Endothelial cell of umbilical vein (primary cell): Measurements from ENCODE around the gene NUP214. TPM values are rescaled to one million over a fixed set of nuclear protein-coding genes. Genes with fewer than 3 reads are reported as not detected.

Experiments used
- BruUV-seq: library from RNA; stranded (reverse); fragments of 400-500 nt; replicated peaks from 2 replicates; lab custom pipeline; 2021; lab: Mats Ljungman, UMichigan
- CTCF ChIA-PET: fragments of 300-600, 350-600 bp; sonication (Branson Sonifier 250); formaldehyde crosslinking; loops from one replicate; lab custom pipeline; 2021; ENCODE audit warnings: antibody characterized with exemption, inconsistent platforms; lab: Charles Lee
- POLR2A ChIA-PET: fragments of 300-600, 350-600 bp; sonication (Branson Sonifier 250); formaldehyde crosslinking; loops from one replicate; lab custom pipeline; 2021; ENCODE audit warnings: antibody characterized with exemption, inconsistent platforms; lab: Charles Lee
- DNase-seq: peaks from one replicate; pipeline ENCODE4 v3.0.0-alpha.2; 2011; ENCODE audit warnings: low read depth, low spot score
- FAIRE-seq: peaks from 2 replicates; lab custom pipeline; 2011; peaks lifted over from hg19 to GRCh38; lab: Jason Lieb, UNC
- H2AFZ ChIP-seq: 2 replicates; pipeline ENCODE4 v1.6.0; 2012; ENCODE audit warnings: low read depth, low read length, control low read depth, inconsistent platforms
- H3K27ac ChIP-seq: 2 replicates; pipeline ENCODE4 v1.5.1; 2011; ENCODE audit warnings: low read depth, mild to moderate bottlenecking, control low read depth, low read length, moderate library complexity; ENCODE audit not compliant: insufficient read depth
- H3K27me3 ChIP-seq, 2 experiments: 2 replicates each; pipeline versions ENCODE4 v1.6.0 to v1.6.1; 2011; ENCODE audit warnings: low read length in 2 of 2, mixed read lengths in 1 of 2; ENCODE audit not compliant: control insufficient read depth in 2 of 2, insufficient read depth in 2 of 2
- H3K36me3 ChIP-seq, 2 experiments: 2 replicates in 1 of 2; 3 replicates in 1 of 2; pipeline ENCODE4 v1.5.1; 2011; ENCODE audit warnings: low read length in 2 of 2, mild to moderate bottlenecking in 1 of 2, moderate library complexity in 1 of 2; ENCODE audit not compliant: control insufficient read depth in 2 of 2, insufficient read depth in 2 of 2; ENCODE audit errors: extremely low read depth in 1 of 2
- H3K4me1 ChIP-seq: 3 replicates; pipeline ENCODE4 v1.5.1; 2011; ENCODE audit warnings: mild to moderate bottlenecking, low read length; ENCODE audit not compliant: control insufficient read depth, insufficient read depth; ENCODE audit errors: extremely low read depth
- H3K4me2 ChIP-seq: 2 replicates; pipeline ENCODE4 v1.6.1; 2011; ENCODE audit warnings: low read length, control low read depth, mixed read lengths; ENCODE audit not compliant: insufficient read depth
- H3K4me3 ChIP-seq, 3 experiments: fragments of 200-600 bp in 1 of 3; sonication (generic), shearing (Covaris generic) in 1 of 3; replicated peaks in 1 of 3; 2 replicates each; pipeline ENCODE4 v1.5.1; 2011 to 2016; ENCODE audit warnings: control low read depth in 3 of 3, low read length in 3 of 3, mild to moderate bottlenecking in 2 of 3, inconsistent platforms in 1 of 3, low read depth in 1 of 3, moderate library complexity in 1 of 3; ENCODE audit not compliant: insufficient read depth in 1 of 3
- H3K79me2 ChIP-seq: 2 replicates; pipeline ENCODE4 v1.6.0; 2012; ENCODE audit warnings: low read length, inconsistent platforms; ENCODE audit not compliant: control insufficient read depth, insufficient read depth
- H3K9ac ChIP-seq: replicated peaks from 2 replicates; pipeline ENCODE3; 2011; ENCODE audit warnings: low read length, control low read depth; ENCODE audit not compliant: insufficient read depth; ENCODE audit errors: extremely low read depth
- H3K9me1 ChIP-seq: replicated peaks from 3 replicates; pipeline ENCODE4 v1.6.0; 2011; ENCODE audit warnings: mild to moderate bottlenecking, low read length; ENCODE audit not compliant: control insufficient read depth, insufficient read depth; ENCODE audit errors: extremely low read depth
- H3K9me3 ChIP-seq: replicated peaks from 2 replicates; pipeline ENCODE4 v1.5.1; 2012; ENCODE audit warnings: low read length, inconsistent platforms; ENCODE audit not compliant: control insufficient read depth, insufficient read depth
- H4K20me1 ChIP-seq: replicated peaks from 2 replicates; pipeline ENCODE3; 2011; ENCODE audit warnings: mild to moderate bottlenecking, low read length; ENCODE audit not compliant: control insufficient read depth, insufficient read depth; ENCODE audit errors: extremely low read depth
- EZH2 ChIP-seq: IDR thresholded peaks from 2 replicates; pipeline ENCODE4 v1.6.1; 2012; ENCODE audit warnings: borderline replicate concordance, low read depth, mild to moderate bottlenecking, moderate library complexity, low read length, inconsistent platforms; ENCODE audit not compliant: severe bottlenecking
- FOS ChIP-seq: IDR thresholded peaks from 2 replicates; pipeline ENCODE4 v1.6.1; 2011; ENCODE audit warnings: mild to moderate bottlenecking, low read length, moderate library complexity, borderline replicate concordance; ENCODE audit not compliant: insufficient read depth
- GATA2 ChIP-seq: IDR thresholded peaks from 2 replicates; pipeline ENCODE4 v1.7.0; 2011; ENCODE audit warnings: low read depth, mild to moderate bottlenecking, moderate library complexity, mixed read lengths, low read length; ENCODE audit not compliant: insufficient read length, insufficient read depth
- JUN ChIP-seq: IDR thresholded peaks from 2 replicates; pipeline ENCODE4 v1.6.1; 2011; ENCODE audit warnings: borderline replicate concordance, low read depth; ENCODE audit not compliant: insufficient read length, insufficient read depth
- MYC ChIP-seq: IDR thresholded peaks from one replicate; pipeline ENCODE4 v1.6.1; 2011; ENCODE audit warnings: mild to moderate bottlenecking, low read depth, low read length
- POLR2A ChIP-seq: IDR thresholded peaks from 2 replicates; pipeline ENCODE4 v1.6.1; 2012; ENCODE audit warnings: low read depth, mild to moderate bottlenecking, control low read depth, low read length
- POLR2AphosphoS5 ChIP-seq: IDR thresholded peaks from 2 replicates; pipeline ENCODE4 v1.6.1; 2012; ENCODE audit warnings: low read depth, mild to moderate bottlenecking, control low read depth, low read length, moderate library complexity; ENCODE audit not compliant: insufficient read depth
- dilution Hi-C: fragments of 300-500 bp; cut with MboI; formaldehyde crosslinking; loops from one replicate; pipeline ENCODE4 v1.15.0; 2019; ENCODE audit warnings: low sequenced_read_pairs; ENCODE audit not compliant: extremely low pct_ligation_motif_present
- intact Hi-C: fragments of 100-400 bp; cut with micrococcal nuclease; formaldehyde crosslinking; loops from one replicate; pipeline ENCODE4 v1.10.0; 2022
- polyA plus RNA-seq, 4 experiments: library from polyadenylated mRNA; depleted of rRNA in 3 of 4; stranded (reverse) in 3 of 4; unstranded in 1 of 4; fragments of >200 nt; gene quantifications; 2 replicates each; pipeline versions ENCODE4 v1.2.1 to v1.2.3, GENCODE V29; 2011 to 2012; ENCODE audit warnings: missing spikeins in 1 of 4
- total RNA-seq: library from RNA; stranded (reverse); gene quantifications from 2 replicates; pipeline ENCODE4 v1.2.3, GENCODE V29; 2021
- TF ChIP-seq, protein P1 (sequence below), 2 donors: IDR thresholded peaks; 1 replicate in 1 of 2; 2 replicates in 1 of 2; pipeline ENCODE4 v1.5.1; 2011; ENCODE audit warnings: low read length in 2 of 2, mild to moderate bottlenecking in 2 of 2, moderate library complexity in 2 of 2, control low read depth in 1 of 2, inconsistent platforms in 1 of 2, low read depth in 1 of 2; ENCODE audit not compliant: insufficient read depth in 1 of 2; ENCODE audit errors: extremely low read depth in 1 of 2
- TF ChIP-seq, protein P2 (sequence below): IDR thresholded peaks from 2 replicates; pipeline ENCODE4 v1.6.1; 2011; ENCODE audit not compliant: insufficient read depth, insufficient read length

The NUP214 gene
- total and polyA plus RNA-seq, 2 donors (not counting 3 experiments of a cell fraction or from before 2014, with no cell fraction given) = 28.7 to 65.9 TPM

DNA sequence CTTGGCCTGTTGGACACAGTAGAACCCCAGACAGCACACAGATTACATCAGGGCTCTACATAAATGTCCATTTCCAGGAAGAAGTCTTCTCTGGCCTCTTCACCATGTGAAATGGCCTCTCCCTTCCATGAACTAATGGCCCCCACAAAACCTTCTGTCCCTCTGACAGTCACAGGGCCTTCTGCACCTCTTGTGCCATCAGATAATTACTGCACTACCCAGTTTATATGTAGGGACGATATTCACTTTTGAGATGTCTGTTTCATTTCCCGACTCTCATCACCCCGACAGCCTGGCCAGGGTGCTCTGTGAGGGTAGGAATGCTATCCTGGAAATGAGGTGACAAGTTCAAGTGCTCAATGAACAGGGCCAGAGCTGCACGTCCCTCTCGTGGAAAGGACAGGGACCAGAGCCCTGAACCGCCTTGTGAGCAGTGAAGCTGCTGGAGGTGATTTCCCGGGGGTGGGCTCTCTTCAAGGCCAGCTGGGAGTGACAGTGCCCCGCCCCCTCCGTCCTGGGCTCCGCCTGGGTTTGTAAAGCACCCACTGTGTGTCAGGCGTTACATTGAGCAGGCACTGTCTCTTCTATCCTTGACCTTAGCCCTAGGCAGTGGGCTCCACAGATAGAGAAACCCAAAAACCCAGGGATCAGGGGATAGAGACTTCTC is 153.9 kb downstream of the NUP214 start:
- no peaks in the 10 kb centered on the region for H3K36me3 ChIP-seq
- H3K9me1 ChIP-seq = no peaks in the 10 kb centered on the region
- no peak overlapping the region for H3K4me2 ChIP-seq
- H3K9ac ChIP-seq = no peak overlapping the region
- no peaks in the 10 kb centered on the region for H3K9me3 ChIP-seq
- H3K79me2 ChIP-seq = peaks cover 20% of the 10 kb centered on the region
- no peak overlapping the region for H3K4me3 ChIP-seq
- FAIRE-seq (no peak), DNase-seq (no peak)
- peaks cover 17% of the 10 kb centered on the region for H3K4me1 ChIP-seq
- no peak overlapping the region for H2AFZ ChIP-seq
- H3K27ac ChIP-seq = no peak overlapping the region
- no peak for TF ChIP-seq POLR2A
- TF ChIP-seq, protein P1, sequence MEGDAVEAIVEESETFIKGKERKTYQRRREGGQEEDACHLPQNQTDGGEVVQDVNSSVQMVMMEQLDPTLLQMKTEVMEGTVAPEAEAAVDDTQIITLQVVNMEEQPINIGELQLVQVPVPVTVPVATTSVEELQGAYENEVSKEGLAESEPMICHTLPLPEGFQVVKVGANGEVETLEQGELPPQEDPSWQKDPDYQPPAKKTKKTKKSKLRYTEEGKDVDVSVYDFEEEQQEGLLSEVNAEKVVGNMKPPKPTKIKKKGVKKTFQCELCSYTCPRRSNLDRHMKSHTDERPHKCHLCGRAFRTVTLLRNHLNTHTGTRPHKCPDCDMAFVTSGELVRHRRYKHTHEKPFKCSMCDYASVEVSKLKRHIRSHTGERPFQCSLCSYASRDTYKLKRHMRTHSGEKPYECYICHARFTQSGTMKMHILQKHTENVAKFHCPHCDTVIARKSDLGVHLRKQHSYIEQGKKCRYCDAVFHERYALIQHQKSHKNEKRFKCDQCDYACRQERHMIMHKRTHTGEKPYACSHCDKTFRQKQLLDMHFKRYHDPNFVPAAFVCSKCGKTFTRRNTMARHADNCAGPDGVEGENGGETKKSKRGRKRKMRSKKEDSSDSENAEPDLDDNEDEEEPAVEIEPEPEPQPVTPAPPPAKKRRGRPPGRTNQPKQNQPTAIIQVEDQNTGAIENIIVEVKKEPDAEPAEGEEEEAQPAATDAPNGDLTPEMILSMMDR (IDR thresholded peaks at IDR 0.05; ENCODE audit: extremely low read depth in 1 of 2, insufficient read depth in 1 of 2, low read depth in 1 of 2, low read length in 2 of 2) = no peak
- TF ChIP-seq GATA2 = no peak
- no peak for TF ChIP-seq POLR2AphosphoS5
- TF ChIP-seq JUN = no peak
- TF ChIP-seq, protein P2, sequence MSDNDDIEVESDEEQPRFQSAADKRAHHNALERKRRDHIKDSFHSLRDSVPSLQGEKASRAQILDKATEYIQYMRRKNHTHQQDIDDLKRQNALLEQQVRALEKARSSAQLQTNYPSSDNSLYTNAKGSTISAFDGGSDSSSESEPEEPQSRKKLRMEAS = no peak
- TF ChIP-seq FOS = no peak
- no peak for TF ChIP-seq EZH2
- TF ChIP-seq MYC = no peak
- dilution Hi-C loops (no loop called here), intact Hi-C loops (no loop called here)
- H4K20me1 ChIP-seq = no peaks in the 10 kb centered on the region
- no TSS peak for BruUV-seq
- ChIA-PET CTCF (interaction anchor here (0.8 to 2.8 kb wide), 2 partner anchors 11 to 57 kb away, joined by 3 to 11 read pairs; partner anchors contain the start of gene PLPP7), POLR2A (interaction anchor here (0.6 kb wide), 1 partner anchor 9 kb away, joined by 7 read pairs; no protein-coding TSS in a partner anchor)
- H3K27me3 ChIP-seq = peaks cover 20 to 23% of the 10 kb centered on the region in 2 experiments
